NB4 (cell line): Measurements from ENCODE around the gene DDX21.

Source experiments
- POLR2A ChIP-seq: IDR thresholded peaks from 2 replicates; pipeline ENCODE4 v1.6.1; 2011; ENCODE audit warnings: mild to moderate bottlenecking; ENCODE audit not compliant: insufficient read length; ENCODE audit errors: extremely low read depth
- TF ChIP-seq, protein P1 (sequence below): IDR thresholded peaks from 2 replicates; pipeline ENCODE4 v1.6.1; 2011; ENCODE audit warnings: low read depth, low read length
- TF ChIP-seq, protein P2 (sequence below): IDR thresholded peaks from one replicate; pipeline ENCODE4 v1.5.1; 2012; ENCODE audit warnings: low read depth, low read length

- no peak for TF ChIP-seq POLR2A
- TF ChIP-seq, protein P1, sequence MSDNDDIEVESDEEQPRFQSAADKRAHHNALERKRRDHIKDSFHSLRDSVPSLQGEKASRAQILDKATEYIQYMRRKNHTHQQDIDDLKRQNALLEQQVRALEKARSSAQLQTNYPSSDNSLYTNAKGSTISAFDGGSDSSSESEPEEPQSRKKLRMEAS = no peak
- TF ChIP-seq, protein P2, sequence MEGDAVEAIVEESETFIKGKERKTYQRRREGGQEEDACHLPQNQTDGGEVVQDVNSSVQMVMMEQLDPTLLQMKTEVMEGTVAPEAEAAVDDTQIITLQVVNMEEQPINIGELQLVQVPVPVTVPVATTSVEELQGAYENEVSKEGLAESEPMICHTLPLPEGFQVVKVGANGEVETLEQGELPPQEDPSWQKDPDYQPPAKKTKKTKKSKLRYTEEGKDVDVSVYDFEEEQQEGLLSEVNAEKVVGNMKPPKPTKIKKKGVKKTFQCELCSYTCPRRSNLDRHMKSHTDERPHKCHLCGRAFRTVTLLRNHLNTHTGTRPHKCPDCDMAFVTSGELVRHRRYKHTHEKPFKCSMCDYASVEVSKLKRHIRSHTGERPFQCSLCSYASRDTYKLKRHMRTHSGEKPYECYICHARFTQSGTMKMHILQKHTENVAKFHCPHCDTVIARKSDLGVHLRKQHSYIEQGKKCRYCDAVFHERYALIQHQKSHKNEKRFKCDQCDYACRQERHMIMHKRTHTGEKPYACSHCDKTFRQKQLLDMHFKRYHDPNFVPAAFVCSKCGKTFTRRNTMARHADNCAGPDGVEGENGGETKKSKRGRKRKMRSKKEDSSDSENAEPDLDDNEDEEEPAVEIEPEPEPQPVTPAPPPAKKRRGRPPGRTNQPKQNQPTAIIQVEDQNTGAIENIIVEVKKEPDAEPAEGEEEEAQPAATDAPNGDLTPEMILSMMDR = no peak
These were observed 53.4 kb downstream of the DDX21 start for GRCh38 chr10:69009360-69009759.
